ENCODE measurements around the gene RGS3. TPM values are rescaled to one million over a fixed set of nuclear protein-coding genes. Genes with fewer than 3 reads are reported as not detected.
A peak's percentile ranks its signal among the peaks of the same experiment; 100 is the strongest.

The RGS3 gene
- total and polyA plus RNA-seq, 2 of the 13 experiments (the other 11 are each of a cell fraction or from before 2014, with no cell fraction given), result 17.1 to 28.8 TPM

GRCh38 chr9:113548221-113549041 is 84.9 kb downstream of the RGS3 start (continued):
- TF ChIP-seq KDM4B (CRISPR knock-in tag; IDR thresholded peaks at IDR 0.05) (no peak), ZNF552 (CRISPR knock-in tag; IDR thresholded peaks at IDR 0.05; ENCODE audit: borderline replicate concordance) (no peak), CEBPZ (IDR thresholded peaks at IDR 0.05; ENCODE audit: low read length) (no peak), EED (CRISPR knock-in tag; IDR thresholded peaks at IDR 0.05) (no peak), KDM6A (CRISPR knock-in tag; IDR thresholded peaks at IDR 0.05; ENCODE audit: low read depth) (no peak), TFDP1 (CRISPR knock-in tag; IDR thresholded peaks at IDR 0.05; ENCODE audit: borderline replicate concordance) (no peak), ZBTB21 (CRISPR knock-in tag; IDR thresholded peaks at IDR 0.05) (no peak), ZBTB7B (CRISPR knock-in tag; IDR thresholded peaks at IDR 0.05) (no peak; the same call in 1 of the 2 replicates), TOE1 (CRISPR knock-in tag; IDR thresholded peaks at IDR 0.05) (no peak), DRAP1 (CRISPR knock-in tag; IDR thresholded peaks at IDR 0.05) (no peak), ZNF800 (CRISPR knock-in tag; IDR thresholded peaks at IDR 0.05) (no peak), SRSF4 (IDR thresholded peaks at IDR 0.05; ENCODE audit: low read depth, low read length, poor library complexity, severe bottlenecking) (no peak), SNAPC4 (CRISPR knock-in tag; IDR thresholded peaks at IDR 0.05) (no peak), ZNF766 (CRISPR knock-in tag; IDR thresholded peaks at IDR 0.05; ENCODE audit: borderline replicate concordance) (no peak), POLR2AphosphoS2 (IDR thresholded peaks at IDR 0.05; ENCODE audit: low read depth, low read length) (no peak), ONECUT2 (CRISPR knock-in tag; IDR thresholded peaks at IDR 0.05) (no peak), ZNF12 (CRISPR knock-in tag; IDR thresholded peaks at IDR 0.05) (peak; percentile 83), ZNF724P (CRISPR knock-in tag; IDR thresholded peaks at IDR 0.05; ENCODE audit: borderline replicate concordance) (no peak)
